Stimulated activated CD4-positive, alpha-beta T cell treated with anti-CD3 and anti-CD28 coated beads, TNF-alpha, amount 100 ng/mL, for 1 hour (primary cell): ENCODE measurements around the gene TOR1AIP1.
A peak's percentile ranks its signal among the peaks of the same experiment; 100 is the strongest.

Experiments used
- DNase-seq, 3 donors: peaks; one replicate each; pipeline ENCODE4 v3.0.0-alpha.2; 2020; ENCODE audit warnings: low read depth in 3 of 3, low spot score in 1 of 3

The TOR1AIP1 gene

DNA sequence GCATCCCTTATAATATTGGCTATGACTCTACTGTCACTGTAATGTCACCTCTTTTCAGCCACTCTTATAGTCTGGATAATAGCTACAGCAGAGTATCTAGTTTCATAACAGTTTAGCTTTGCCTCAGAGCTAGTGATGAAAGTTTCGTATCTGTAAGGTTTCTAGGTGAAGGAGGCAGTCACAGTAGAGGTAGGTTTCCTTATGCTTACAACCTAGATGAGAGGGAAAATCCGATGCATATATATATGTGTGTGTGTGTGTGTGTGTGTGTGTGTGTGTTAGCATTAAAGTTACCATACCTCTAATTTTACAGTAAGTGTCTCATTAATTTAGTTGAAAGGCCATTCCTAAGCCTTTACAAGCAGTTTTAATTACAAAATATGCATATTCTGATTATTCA is 2.3 kb upstream of the TOR1AIP1 start:
- no peak for DNase-seq

DNA sequence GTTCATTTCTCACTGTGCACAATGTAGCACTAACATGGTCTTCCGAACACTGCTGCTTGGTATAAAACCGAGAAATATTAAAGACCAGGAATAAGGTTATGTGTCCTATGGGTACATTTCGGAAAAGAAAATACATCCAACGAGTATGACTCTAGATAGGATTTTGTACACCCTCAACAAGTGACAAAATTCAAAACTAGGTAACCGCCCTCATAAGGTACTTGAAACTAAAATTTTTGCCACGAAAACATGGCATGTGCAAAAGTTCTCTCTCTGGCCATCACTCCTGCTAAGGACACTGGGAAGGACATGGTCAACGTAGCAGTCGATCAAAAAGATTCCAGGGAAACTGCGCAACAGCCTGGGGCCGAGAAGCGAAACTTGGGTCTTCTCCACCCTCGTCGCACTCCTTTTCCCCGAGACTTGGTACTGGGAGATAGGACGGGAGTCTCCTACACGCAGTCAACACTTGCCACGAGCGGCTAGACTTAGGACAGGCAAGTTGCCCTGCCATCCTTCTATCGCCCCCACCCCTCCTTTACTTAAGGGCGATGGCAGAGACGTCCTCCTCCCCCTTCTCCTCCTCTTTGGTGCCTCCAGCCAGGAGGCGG is 338 bp upstream of the TOR1AIP1 start:
- no peak for DNase-seq

DNA sequence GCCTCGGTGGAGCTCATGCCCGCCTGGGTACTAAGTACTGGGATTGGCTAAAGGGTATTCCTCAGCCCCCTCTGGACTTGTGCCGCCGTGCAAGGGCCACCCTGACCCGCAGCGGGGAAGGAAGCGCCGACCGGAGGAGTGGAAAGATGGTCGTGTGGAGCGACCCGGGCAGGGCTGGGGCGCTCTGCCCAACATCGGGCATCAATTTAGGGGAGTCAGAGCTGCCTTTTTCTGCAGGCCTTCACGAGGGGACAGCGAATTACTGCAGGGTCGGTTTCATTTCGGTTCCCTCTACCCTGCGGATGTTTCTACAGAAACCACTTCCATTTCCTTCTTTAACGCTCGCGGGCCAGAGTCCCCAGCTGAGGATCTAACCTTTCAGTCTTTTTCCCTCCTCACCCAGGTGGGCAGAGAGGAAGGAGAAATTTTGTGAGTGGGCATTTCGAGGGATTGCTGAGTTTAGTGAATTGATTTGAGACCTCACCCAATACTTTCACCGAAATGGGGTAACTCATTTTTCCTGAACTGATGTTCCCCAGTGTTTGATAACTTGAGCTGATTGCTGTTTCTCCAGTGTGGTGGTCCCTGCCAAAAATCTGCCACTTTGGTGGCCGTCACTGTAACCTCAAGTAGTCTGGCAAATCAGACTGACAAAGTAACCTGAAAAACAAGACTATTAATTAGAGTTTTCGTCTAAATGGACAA is 1.1 kb downstream of the TOR1AIP1 start:
- no peak for DNase-seq

DNA sequence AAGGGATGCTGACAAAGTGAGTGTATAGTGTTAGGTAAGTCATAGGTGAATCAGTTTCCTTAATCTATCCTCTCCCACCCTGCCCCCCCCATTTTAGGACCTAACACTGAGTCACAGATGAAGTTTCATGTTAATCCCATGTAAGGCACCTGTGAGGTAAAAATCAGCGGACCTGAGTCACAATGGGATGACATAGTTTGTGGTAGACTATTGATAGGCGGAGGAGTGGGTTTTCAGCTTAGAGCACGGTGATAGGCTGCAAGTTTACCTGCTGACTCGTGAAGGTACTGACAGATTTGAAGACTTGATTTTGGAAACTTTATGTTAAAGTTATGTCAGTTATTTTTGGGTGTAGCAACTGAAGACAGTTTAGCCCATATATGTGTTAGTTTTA is 1.7 kb downstream of the TOR1AIP1 start:
- peak in 2 of 3 donors; percentile 10 to 28 for DNase-seq

DNA sequence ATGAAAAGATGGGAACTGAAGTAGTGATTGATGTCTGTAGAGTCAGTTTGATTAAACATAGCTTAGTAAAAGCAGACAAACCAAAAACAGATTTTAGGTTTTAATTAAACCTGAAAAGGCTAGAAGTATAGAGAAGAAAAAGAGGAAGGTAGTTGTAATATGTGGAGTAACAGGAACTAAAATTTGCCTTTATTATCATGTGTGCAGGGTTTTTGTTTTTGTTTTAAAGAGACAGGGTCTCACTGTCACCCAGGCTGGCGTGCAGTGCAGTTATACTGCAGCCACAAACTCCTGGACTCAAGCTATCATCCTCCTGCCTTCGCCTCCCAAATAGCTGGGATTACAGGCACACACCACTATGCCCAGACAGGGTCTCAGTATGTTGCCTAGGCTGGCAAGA is 6.0 kb downstream of the TOR1AIP1 start:
- no peak for DNase-seq

DNA sequence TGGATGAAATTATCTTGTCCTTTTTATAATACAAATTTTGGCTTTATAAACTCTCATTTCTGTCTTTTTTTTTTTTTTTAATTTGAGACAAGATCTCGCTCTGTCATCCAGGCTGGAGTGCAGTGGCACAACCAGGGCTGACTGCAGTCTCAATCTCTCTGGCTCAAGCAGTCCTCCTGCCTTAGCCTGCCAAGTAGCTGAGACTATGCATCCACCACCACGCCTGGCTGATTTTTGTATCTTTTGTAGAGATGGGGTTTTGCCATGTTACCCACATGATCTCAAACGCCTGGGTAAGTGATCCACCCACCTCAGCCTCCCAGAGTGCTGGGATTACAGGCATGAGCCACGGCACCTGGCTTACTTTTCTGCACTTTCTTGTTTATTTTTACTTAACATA is 7.5 kb downstream of the TOR1AIP1 start:
- no peak for DNase-seq

DNA sequence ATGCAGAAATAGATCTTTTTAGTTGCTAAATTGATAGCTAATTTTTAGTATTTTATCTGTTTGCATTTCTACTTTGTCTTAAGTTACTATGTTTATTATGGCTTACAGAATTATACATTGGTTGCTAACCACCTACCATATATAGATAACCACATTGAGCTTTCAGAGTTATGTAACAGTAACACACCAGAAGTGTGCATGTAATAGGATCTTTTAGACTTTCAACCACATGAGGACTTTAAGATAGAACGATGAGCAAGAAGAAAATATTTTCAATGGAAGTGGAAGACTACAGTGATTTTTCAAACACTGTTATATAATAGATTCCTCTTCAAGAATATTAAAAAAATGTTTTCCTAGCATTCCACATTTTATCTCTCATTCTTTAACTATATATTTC is 28.8 kb downstream of the TOR1AIP1 start:
- no peak for DNase-seq

DNA sequence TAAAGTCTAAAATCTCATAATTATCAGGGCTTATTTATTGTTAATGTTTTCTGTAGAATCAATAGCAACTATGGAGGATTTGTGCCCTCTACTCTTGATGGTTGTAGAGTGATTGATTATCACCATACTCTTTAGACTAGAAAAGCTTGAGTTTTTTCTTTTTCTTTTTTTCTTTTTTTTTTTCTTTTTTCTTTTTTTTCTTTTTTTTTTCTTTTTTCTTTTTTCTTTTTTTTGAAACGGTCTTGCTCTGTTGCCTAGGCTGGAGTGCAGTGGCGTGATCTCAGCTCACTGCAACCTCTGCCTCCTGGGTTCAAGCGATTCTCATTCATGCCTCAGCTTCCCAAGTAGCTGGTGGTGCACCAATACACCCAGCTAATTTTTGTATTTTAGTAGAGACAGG is 29.7 kb downstream of the TOR1AIP1 start:
- DNase-seq = no peak

DNA sequence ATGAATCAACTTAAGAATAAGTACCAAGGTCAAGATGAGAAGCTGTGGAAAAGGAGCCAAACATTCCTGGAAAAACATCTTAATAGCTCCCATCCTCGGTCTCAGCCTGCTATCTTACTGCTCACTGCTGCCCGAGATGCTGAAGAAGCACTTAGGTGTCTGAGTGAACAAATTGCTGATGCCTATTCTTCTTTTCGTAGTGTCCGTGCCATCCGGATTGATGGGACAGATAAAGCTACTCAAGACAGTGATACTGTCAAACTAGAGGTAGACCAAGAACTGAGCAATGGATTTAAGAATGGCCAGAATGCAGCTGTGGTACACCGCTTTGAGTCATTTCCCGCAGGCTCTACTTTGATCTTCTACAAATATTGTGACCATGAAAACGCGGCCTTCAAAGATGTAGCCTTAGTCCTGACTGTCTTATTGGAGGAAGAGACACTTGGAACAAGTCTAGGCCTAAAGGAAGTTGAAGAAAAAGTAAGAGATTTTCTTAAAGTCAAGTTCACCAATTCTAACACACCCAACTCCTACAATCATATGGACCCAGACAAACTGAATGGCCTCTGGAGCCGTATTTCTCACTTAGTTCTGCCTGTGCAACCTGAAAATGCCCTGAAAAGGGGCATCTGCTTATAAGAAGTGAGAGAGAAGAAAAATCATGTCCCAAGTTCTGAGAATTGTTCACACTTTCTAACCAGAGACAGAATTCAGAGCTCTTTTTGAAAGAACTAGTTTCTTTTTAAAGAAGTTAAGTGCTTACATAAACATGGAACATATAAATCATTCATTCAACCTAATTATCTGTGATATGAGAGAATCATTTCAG is 35.7 kb downstream of the TOR1AIP1 start:
- no peak for DNase-seq

DNA sequence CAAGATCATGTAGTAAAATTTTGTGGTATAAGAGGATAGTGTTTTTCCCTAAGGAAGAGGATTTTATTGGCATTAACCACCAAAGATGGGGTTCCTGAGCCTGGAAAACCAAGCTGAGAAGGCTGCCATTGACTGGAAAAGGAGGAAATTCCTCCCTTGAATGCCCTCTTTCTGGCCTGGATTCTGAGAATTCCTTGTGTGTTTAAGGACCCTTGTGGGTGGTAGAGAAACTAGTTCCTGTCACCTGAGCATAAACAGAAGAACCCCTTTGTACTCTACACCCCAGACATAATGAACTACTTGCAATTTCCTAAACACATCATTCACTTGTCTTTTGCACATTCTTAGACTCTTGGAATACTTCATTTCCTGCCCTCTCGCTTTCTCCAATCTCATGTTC is 39.4 kb downstream of the TOR1AIP1 start:
- no peak for DNase-seq

DNA sequence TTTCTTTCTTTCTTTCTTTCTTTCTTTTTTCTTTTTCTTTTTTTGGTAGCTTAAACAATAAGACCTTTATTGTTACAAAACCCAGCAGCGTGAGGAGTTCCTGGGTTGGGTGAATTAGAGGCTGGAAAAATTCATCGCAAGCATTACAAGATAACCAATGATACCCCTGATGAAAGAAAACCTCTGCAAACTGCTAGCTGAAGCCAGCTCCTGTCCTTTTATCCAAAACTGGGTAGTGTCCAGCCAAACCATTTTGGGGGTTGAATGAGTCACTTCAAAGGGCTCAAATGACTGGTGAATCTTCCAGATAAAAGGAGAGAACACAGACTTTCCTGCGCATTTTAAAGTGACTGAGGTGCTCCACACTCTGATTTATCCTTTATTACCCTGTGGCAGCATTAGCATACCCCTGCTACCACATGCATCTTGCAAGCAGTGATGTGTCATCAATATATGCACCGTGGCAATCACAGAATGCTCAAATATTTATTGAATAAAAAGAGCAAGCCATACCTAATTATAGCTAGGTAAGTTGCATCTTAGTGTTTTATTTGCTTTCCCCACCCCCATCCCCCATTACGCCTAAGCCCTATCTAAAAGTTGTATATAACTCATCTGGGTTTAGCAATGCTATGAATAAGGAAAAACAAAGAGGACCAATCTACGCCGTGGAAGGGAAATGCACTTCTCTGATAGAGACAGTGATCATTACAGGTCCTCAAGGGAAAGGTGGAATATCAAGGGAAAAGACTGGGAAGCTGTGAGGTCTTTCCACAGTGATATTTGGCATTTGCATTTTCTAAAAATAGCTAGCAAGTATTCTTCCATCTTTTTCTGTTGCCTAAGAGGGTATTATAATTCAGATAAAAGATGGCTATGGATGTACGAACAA is 40.1 kb downstream of the TOR1AIP1 start:
- DNase-seq = no peak

DNA sequence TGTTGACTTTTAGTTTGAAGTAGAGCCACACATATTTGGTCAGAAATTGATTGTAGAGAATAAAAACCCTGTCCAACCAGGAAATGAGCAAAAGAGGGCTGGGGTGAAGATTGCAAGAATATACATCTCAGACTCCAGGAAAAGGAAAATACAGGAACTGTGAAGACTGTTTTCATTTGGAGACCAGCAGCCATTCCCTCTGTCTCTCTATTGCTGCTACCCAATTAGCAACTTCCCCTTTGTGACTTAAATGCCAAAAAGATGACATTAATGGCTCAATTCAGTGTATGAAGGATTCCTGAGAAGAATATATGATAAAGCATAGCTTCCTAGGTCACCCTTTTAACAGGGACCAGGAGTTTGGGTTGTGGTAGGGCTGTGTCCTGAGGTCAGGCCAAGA is 40.9 kb downstream of the TOR1AIP1 start:
- no peak for DNase-seq

DNA sequence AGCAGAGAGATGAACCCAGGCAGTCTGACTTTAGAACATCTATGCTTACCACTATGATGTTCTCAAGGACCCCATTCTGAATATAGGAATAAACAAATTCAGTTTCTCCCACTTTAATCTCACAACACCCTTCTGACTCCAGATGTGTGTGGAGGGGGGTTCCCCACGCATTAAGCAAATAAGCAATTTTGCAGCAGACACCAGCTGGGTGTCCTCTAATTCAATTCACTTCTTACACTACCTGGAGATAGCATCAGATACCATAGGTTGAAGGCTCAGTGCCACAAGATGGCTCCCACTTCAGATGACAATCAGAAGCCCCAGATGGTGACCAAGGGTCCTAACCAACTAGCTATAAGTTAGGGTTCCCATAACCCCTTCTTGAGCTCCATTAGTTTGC is 42.2 kb downstream of the TOR1AIP1 start:
- DNase-seq = no peak

DNA sequence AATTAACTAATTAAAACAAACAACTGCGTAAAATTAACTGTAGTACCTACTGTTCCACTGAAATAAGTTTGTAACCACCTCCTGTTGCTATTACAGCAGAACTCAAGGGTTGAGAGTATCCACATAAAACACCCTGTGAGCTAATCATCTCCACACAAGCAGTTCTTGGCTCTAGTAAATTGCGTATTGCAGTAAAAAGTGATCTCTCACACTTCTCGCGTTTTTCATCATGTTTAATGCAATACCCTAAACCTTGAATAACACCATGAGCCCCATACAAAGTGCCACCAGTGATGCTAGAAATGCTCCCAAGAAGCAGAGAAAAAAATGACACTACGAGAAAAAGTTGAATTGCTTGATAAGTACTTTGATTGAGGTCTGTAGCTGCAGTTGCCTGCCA is 43.2 kb downstream of the TOR1AIP1 start:
- DNase-seq = no peak

DNA sequence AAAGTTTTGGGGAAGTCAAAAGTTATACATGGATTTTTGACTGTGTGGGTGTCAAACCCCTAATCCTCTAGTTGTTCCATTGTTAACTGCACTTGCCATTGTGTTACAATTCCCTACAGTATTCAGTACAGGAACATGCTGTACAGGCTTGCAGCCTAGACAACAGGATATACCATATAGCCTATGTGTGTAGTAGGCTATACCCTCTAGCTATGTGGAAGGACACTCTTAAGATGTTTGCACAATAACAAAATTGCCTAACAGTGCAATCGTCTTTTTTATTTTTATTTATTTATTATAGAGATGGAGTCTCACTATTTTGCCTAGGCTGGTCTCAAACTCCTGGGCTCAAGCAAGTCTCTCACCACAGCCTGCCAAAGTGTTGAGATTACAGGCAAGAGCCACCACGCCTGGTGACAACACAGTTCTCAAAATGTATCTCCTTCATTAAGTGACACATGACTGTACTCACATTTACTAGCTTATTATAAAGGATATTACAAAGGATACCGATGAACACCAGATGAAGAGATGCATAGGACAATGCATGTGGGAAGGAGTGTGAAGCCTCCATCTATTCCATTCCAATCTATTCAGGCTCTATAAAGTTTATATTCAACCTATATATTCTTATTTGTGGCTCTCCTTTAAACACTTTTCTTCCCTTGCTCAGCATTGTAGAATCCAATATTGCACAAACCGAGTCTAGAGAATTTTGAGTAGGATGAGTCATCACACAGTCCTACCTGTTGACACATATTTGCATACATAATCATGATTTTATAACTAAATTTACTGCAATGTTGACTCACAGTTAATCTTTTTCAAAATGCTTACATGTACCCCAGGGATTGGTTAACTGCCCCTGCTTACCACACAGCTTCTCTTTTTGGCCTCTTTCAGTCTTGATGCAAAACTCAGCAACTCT is 44.1 kb downstream of the TOR1AIP1 start:
- DNase-seq = no peak

DNA sequence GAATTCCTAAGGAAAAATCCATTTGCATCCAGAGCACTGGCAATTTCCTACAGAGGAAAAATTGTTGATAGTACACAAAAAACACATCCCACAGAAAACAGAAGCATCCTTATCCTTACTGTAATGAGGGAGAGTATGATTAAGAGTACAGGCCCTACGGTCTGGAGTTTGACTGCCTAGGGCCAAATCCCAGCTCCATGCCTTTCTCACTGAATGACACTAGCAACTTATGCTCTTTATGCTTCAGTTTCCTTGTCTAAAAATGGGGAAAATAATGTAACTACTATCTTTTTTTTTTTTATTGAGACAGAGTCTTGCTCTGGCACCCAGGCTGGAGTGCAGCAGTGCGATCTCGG is 44.7 kb downstream of the TOR1AIP1 start:
- DNase-seq = no peak

DNA sequence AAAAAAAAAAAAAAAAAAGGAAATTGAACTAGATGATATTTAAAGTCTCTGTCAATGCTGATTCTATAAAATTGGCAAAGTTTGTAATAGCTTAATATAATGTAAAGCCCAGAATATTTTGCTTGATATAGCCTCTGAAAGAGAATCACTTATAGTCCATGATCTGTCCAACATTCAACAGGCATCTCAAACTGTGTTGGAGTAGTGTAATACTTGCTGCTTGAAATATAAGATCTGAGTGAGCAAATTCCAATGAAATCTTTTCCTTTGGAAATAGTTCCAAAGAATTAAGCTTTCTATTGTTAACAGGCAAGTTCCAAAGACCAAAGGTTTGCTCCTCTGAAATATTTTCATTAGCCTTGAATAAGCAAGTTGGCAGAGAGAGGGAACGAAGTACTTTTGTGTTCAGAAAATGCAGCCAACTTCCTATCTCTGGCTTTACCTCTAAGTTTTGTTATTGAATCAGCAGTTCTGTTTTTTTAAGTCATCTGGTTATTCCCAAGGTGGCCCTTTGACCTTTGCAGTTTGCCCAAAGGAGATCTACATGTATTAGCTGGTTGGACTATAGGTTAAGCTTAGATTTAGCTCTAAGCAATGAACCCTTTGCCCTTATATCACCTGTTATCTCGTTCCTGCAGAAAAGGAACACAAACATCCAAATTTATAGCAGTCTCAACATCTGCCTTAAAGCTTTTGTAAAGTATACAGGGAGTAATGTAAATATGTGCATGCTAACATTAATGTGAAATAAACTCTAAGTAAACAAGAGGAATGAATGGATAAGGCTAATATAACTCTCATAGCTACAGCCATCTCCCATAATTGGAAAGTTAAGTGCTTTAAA is 48.1 kb downstream of the TOR1AIP1 start:
- DNase-seq = no peak

DNA sequence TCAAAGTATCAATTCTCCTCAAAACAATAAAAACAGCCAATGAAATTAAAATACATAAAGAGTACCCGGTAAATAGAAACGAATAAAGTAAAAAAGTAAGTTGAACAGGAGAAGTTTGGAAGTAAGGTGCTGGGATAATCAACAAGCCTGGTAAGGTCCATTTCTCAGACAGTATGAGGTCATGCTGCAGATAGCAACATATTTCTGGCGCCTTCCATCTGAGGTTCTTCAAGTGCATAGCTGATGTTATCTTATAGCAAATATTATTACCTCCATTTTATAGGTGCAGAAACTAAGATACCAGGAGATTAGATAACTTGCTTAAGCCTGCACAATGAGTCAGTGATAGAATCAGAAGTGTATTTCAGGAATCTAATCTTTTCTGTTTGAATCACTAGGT is 48.8 kb downstream of the TOR1AIP1 start:
- no peak for DNase-seq

DNA sequence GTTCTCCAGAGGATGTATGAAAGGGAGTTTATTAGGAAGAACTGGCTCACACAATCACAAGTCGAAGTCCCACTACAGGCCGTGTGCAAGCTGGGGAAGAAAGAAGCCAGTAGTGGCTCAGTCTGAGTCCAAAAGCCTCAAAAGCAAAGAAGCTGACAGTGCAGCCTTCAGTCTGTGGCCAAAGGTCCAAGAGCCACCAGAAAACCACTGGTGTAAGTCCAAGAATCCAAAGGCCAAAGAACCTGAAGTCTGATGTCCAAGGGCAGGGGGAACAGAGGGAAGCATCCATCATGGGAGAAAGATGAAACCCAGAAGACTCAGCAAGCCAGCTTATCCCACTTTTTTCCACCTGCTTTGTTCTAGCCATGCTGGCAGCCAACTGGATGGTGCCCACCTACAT is 51.1 kb downstream of the TOR1AIP1 start:
- no peak for DNase-seq
